HG03521 (cell line): ENCODE measurements around the gene IFNLR1.

Experiments used
- ATAC-seq: cut with Tn5 transposase; IDR thresholded peaks from one replicate; pipeline ENCODE4 v1.9.1; 2021; ENCODE audit warnings: mild to moderate bottlenecking, moderate library complexity; ENCODE audit not compliant: unreplicated experiment

Gene IFNLR1

DNA sequence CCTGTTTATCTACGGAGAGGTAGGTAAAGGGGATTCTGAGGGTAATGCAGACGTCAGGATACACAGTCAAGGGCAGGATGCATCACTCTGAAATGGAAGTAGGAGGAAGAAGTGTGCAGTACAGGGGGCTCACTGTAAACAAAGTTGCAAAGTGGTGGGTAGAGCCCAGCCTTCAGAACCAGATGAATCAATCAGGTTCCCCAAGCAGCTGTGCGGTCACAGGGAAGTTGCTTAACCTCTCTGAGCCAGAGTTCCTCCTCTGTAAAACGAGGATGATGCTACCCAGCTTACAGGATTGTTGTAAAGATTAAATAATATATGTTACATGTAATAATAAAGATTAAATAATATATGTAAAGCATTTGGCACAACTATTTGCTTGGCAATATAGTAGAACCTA, 61.6 kb downstream of the IFNLR1 start:
- no peak for ATAC-seq

DNA sequence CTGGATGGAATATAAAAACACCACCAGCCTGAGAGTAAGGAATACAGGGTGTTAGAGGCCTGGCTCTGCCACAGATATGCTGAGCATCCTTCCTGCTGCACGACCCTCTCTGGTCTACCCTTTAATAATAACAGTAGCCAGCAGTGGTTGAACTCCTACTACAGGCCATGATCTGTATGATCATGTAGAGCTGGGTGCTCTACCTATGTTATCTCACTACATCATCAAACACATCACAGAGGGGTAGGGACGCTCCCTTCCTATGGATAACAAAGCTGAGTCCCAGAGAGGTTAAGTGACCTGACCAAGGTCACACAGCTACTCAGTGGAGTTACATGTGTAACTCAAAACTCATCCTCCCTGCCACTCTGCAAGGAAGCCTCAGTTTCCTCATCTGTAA, 62.1 kb downstream of the IFNLR1 start:
- no peak for ATAC-seq

DNA sequence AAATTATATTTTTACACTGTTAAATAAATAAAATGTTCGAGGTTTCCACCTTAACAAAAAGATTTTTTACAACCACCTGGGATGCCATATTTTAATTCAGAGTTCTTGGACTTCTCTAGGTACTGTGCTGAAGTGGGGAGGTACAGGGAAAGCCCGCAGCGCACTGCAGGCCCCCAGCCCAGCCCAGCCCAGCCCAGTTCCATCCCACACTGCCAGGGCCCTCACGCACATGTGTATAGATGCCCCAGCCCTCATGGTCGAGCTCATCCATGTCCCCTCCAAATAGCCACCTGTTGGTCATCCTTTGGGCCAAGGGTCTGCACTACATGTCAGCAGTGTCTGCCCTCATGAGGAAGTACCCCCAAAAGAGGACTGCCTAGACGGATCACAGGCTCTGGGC, 63.5 kb downstream of the IFNLR1 start:
- no peak for ATAC-seq

DNA sequence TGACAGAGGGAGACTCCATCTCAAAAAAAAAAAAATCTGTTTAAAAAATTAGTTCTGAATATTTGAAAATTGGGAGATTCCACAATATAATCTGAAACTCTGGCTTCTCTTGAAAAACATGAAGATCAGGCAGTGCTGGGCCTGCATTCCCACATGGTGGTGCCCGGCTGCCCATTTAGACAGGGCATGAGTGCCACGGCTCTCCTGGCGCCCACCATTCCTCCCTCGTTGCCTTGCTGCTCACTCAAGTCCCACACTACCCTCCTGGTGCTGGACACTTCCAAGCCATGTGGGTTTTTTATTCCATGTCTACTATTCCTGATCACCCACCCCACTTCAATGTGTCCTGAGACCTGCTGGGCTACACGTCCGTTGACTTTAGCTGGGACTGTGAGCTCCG, 64.3 kb downstream of the IFNLR1 start:
- ATAC-seq: no peak

DNA sequence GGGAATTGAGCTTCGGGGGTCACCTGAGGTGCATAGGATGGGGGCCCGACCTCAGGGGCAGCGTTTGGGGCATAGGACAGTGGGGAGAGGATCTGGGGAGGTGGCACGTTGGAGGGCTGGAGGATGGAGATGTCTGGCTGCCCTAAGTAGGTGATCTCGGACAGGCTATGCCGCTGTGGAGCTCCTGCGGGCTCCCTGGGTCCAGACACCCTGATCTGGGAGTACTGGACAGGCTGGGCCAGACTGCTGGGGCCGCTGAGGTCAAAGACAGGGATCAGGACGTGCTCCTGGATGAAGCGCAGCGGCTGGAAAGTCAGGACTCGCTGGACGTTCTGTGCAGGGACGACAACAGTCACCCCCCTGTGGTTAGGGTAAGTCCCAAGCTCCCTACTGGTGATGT, 65.7 kb downstream of the IFNLR1 start:
- ATAC-seq: no peak

DNA sequence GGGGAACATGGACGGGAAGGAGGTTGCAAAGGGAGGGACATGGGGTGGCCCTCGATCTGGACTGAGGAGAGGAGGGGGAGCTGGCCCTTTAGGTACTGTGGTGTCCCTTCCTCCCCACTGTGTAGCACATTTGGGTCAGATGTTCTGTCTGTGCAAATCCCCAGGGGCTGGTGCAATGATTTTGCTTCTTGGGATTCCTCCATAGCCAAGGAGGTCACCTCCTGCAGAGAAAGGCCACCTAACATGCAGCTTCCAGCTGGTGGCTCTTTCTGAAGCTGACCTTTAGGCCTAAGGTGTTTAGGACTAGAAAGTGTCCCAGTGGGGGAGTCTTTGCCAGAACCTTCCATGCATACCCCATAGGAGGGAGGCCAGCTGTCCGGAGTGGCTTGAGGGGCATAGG, 66.1 kb downstream of the IFNLR1 start:
- no peak for ATAC-seq

DNA sequence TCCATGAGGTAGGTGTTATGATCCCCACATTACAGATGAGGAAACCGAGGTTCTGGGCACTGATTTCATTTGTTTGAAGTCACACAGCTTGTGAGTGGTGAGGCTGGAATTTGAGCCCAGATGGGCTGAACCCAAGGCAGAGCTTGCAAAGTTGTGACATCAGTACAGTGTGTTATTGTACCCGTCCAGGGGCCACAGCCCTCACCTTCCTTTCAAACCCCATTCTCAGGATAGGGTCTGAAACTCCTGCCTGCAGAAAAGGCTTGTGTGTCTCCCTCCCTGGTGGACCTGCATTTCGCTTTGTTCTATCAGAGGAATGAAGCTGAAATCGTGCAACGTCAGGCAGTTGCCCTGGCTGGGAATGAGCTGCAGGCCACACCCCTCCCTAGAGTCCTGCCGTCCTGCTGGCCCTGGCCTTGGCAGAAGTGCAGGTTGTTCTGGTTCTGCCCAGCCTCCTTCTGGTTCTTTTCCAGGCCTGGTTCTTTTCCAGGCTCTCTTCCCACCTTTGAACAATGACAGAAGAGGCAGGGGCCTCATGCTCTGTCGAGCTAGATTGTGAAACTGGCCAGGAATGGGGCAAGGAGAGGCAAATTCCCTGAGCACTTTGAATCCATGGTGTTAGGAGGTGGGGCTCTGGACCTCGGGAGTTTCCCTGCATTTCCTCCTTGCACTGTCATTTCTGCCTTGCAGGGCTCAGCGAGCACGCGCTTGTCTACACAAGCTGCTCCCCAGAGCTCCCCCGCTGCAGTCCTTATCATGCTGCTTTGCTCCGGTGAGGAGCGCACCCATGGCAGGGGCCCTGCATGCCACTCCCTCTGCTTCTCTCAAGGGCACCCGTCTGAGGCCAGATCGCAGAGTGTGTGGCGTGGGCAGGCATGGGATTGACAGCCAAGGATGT, 67.0 kb downstream of the IFNLR1 start:
- no peak for ATAC-seq

DNA sequence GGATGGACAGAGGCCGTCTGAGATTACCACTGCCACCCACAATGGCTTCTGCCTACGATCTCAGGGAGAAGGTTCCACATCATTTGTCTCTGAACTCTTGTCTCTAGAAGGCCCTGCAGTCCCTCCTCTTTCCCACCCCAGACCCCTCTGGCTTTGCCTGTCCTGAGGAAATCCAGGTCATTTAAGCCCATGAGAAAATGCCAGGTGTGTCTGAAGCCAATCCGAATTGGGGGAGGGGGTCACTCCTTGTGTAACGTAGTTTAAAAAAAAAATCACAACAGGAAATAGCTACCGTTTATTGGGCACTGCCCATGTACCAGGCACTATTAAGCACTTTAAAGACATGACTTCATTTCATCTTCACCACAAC, 67.6 kb downstream of the IFNLR1 start:
- no peak for ATAC-seq

DNA sequence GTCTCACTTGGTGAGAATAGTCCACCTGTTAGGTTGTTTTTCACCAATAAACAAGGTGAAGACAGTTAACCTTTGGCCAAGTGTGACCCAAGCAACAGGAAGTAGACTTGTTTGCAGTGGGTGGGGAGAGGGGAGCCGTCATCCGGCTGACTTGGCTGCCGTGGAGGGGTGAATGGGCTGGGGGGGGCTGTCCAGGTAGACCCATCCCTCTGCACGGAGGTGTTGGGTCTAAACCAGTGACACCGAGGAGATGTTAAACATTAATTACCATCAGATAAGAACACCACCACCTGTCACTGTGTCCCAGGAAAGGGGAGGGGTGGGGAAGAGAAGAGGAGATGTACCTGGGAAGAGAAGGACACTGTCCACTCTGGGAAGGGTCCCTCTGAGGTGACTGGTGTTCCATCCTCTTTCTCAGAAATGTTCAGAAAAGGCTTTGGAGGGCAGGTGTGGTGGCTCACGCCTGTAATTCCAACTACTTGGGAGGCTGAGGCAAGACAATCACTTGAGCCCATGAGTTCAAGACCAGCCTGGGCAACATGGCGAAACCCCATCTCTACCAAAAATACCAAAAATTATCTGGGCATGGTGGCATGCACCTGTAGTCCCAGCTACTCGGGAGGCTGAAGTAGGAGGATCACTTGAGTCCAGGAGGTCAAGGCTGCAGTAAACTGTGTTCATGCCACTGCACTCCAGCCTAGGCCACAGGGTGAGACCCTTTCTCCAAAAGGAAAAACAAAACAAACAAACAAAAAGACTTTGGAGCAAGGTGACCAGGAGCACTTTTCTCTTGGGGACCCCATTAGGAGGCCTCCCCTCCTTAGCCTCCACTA, 68.5 kb downstream of the IFNLR1 start:
- no peak for ATAC-seq

DNA sequence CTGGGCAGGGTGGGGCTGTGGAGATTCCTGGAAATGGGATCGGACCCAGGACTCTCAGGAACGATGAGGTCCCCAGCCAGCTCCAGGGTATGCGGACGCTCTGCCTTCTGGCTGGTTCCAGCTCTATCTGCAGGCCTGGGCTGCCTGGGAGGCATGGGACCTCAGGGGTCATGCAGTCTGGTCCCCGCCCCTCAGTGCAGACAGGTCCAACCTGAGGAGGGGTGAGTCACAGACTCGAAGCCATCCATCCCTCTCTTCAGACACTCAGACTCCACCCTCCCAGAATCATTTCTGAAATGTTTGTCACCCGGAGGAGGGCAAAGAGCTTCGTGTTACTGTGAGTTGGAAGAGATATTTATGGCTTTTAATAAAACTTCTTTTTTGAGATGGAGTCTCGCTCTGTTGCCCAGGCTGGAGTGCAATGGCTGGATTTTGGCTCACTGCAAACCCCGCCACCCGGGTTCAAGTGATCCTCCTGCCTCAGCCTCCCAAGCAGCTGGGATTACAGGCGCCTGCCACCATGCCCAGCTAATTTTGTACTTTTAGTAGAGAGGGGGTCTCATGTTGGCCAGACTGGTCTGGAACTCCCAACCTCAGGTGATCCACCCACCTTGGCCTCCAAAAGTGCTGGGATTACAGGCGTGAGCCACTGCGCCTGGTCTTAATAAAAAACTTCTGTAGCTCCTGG, 69.2 kb downstream of the IFNLR1 start:
- no peak for ATAC-seq

DNA sequence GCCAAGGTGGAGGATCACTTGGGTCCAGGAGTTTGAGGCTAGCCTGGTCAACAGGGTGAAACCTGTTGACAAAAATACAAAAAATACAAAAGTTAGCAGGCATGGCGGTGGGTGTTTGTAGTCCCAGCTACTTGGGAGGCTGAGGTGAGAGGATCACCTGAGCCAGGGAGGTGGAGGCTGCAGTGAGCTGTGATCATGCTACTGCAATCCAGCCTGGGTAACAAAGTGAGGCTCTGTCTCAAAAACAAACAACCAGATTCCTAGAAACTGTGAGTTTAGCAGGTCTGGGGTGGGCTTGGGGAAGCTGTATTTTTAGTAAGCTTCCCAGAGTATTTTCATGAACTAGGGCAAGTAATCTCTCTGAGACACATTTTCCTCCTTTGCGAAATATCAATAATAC, 70.0 kb downstream of the IFNLR1 start:
- no peak for ATAC-seq

DNA sequence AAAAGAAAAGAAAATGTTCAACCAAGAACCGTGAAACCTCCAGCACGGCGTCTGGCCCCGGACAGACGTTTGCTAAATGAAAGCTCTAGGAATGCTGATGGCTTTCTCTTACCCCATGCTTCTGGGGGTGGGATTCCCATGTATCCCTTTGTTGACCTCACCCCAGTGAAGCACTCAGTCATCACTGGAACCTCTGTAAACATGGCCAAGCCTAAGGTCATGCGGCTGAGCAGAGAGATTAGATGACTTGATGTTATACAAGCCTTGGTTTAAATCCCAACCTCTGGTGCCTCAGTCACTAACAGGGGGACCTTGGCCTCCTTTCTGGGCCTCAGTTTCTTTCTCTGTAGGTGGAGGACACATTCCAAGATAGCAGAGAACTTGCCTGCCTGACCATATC, 72.3 kb downstream of the IFNLR1 start:
- no peak for ATAC-seq

DNA sequence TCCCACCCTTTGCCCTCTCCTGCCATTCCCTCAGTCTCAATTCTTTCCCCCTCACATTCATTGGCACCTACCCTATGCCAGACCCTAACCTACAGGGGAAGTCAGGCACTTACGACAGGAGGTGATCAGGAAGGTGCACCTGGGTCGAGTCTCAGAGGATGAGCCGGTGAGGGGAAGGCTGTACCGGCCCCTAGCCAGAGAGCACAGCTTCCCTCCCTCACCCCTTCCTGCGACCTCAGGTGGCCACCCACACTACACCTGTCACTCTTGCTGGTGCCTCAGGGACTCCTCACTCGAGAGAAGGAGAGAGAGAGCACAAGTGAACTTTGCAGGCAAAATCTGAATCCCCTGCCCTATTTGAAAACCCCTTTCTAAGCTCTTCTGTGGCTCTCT, 73.5 kb downstream of the IFNLR1 start:
- ATAC-seq: no peak

DNA sequence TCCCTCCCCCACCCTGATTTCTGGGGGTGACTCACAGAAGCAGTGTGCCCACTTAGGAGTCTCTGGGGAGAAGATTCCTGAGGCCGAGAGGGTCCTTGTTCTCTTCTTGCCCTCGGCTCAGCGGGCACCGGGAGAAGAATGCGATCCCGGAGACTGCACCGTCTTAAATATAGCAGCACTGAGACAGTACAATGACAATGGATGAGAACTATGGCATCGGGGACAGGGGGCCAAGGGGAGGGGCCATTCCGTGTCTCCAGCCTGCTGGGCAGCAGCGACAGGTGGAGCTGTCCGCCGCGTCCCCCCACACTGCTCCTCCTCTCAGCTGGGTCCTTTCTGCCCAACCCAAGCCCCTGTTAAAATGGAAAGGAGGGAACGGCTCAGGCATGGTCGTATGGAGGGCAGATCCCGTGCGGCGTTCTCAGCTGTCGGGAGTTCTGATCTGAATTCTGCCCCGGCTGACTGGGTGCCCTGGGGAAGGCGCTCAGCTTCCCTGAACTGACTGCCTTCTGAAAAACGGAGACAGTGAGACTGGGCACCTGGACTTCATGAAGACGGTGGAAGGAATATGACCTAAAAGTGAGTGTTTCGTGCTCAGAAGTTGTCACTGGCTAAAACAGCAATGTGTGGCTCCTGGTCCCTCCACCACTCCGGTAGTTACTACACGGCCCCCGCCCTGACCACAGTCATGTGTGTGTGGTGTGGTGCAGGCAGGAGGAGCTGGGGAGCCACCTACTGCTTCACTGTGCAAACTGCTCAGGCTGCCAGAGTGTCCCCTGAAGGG, 74.9 kb downstream of the IFNLR1 start, which contains the start of gene MYOM3:
TSS of gene MYOM3 (minus strand) at position 140 of the 784 bp plus-strand sequence. CDS start 3,499 bp downstream, outside the sequence.
- ATAC-seq: no peak

DNA sequence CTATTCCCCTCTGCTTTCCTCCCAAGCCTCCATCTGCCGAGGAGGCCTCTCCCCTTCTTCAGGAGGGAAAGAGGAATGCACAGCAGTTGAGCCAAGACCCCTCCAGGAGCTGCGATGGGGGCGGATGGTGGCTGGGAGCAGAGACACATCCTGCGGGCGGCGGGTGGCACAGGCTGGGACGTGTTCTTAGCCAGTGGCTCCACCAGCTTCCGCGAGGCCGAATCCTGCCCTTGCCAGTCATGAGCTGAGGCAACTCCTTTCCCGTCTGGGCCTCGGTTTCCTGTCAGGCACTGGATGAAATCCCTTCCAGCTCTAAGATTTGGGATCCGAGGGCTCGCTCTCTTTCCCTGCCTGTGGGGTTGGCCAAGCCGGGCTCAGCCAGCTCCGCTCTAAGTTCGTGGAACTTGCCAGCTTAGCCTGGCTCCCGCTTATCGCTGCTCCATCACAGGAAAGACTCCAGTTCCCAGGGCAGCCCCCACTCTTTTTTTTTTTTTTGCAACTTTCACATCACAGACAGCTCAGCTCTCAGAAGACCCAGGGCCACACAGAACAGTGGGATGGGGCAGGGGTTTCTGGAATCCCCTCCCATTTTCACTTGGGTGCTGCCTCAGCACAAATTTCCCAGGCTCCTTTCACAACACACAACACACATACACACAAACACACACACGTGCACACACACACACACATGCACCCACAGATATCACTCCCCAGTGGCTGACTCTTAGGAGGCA, 75.7 kb downstream of the IFNLR1 start:
- ATAC-seq: no peak

DNA sequence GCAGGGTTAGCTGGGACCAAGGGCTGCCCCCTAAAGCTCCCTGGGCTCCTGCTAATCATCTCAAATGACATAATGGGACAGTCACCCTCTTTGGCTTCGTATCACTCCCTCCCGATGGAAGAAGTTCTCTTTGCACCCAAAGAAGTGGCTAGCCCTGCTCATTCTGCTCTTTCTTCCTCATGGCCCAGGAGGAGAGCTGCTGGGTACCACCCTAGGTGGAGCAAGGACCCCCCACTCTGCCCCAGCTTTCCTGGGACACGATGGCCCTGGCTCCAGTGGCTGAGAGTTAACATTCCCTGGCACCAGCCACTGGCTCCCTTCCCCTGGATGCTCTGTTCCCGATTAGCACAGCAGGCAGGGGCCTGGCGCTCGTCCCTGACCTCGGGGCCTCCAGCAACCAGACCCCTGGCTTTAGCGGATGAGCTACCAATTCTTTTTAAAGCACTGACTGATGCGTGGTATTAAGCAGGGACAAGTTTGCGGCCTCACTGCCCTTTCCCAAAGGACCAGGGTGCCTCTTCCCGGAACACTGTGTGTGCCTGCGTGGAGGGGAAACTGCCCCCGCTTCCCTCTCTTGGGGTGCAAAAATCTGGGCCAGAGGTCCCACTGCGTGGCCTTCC, 76.3 kb downstream of the IFNLR1 start:
- ATAC-seq: no peak

DNA sequence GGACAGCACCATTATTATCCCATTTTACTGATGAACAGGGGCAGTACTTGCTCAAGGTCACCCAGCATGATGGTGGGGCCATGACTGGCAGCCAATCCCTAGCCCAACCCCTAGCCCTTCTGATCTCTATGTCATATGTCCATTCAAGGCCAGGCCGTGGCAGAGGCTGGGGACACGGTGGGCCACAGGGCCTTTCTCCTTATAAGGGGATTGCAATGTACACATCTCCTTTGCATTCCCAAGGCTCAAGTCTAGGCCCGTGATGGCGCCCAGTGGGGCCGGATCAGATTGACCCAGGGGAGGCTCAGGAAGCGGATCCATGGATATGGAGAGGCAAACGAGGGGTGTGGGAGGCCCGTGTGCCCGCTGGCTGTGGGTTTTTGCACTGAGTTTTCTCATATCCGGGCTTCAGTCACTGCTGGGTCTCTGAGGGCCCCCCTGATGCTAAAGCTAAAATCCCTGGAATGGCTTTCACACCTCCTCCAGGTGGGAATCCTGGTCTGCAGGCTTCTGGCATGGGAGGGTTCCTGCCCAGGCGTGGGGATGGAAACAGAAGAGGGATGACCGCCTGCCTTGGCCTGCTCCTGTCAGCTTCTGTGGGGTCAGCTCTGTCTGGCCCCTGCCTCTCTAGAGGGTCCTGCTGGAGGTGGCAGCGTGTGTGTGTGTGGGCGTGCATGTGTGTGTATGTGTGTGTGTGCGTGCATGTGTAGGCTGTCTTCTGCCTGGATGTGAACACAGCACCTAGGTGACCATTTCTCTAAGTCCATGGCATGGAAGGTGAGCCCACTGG, 77.2 kb downstream of the IFNLR1 start:
- no peak for ATAC-seq

DNA sequence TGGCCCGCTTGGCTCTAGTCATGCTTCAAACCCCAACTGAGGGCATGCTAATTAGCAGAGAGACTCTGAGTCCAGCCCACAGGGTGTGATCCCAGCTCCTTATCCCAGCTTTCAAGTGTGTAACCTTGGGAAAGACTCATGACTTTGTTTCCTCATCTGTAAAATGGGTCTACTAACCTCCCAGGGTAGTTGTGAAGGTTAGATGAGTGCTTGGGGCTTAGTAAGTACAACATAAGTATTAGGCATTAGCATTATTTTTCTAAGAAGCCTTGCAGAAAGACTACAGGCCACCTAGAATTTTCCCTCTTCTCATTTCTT, 78.0 kb downstream of the IFNLR1 start:
- ATAC-seq: no peak
